ENCODE measurements around the gene TSC22D1.
"Not testable (repeated sequence)": the region's sequence is repeated elsewhere in the genome, so short reads cannot be mapped to it uniquely, and the experiment has no call there.

The TSC22D1 gene

DNA sequence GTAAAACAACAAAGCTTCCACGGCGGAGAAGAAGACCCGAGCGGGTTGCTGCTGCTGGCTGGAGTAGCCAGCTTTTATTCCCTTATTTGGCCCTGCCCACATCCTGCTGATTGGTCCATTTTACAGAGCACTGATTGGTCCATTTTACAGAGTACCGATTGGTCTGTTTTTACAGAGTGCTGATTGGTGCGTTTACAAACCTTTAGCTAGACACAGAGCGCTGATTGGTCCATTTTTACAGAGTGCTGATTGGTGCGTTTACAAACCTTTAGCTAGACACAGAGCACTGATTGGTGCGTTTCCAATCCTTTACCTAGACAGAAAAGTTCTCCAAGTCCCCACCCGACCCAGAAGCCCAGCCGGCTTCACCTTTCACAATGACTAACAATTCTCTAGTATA is 119.9 kb downstream of the TSC22D1 start:
- in situ Hi-C loops (cut with MboI; ENCODE audit: low sequenced_read_pairs): not testable (repeated sequence)

DNA sequence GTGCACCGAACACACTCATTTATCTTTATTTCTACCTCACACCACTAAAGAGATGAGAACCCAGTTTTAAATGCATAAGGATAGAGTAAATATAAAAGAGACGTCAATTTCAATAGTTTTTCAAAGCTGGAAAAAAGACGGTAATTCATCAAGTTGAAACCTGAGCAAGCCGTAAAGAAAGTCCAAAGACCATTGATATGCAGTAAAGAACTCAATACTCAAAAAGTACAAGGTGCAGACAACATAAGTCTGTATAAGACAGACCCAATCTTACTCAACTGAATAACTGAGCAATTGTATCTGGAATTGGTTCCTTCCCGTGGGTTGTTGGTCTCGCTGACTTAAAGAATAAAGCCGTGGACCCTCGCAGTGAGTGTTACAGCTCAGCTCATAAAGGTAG is 120.4 kb downstream of the TSC22D1 start:
- in situ Hi-C loops (cut with MboI; ENCODE audit: low sequenced_read_pairs): no loop called here

DNA sequence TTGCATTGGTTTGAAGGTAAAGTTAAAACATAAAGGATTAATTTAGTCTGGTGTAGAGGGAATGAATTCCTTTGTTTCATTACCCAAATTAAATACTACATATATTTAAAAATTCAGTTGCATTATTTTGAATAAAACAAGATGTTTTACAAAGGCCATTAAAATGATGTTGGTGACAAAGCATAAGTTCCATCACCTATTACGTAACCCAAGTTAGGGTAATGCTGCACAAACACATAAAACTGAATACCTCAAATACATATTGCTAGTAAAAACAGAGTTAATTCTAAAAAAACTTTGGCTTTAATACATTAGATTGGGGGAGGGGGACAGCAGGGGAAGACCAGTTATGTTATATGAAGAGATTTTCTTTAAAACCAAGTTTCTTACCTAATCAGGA is 122.2 kb downstream of the TSC22D1 start:
- in situ Hi-C loops (cut with MboI; ENCODE audit: low sequenced_read_pairs): no loop called here

DNA sequence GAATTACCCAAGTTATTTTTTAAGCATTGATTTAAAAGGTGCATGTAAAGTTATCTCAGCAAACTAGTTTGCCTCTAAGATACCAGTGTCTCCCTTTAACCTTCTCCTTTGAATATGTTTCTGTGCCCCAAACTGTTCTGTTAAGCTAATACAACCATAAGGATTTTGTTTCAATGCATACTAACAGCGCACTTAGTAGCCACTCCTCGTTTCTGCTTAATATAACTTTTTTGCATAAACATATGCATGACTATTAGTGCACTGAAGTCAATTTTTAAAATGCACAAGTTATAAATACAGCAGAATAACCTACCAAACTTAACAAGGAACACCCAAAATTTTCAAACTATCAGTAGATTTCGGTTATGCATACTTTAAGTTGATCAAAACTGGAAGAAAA is 123.1 kb downstream of the TSC22D1 start:
- in situ Hi-C loops (cut with MboI; ENCODE audit: low sequenced_read_pairs): no loop called here

DNA sequence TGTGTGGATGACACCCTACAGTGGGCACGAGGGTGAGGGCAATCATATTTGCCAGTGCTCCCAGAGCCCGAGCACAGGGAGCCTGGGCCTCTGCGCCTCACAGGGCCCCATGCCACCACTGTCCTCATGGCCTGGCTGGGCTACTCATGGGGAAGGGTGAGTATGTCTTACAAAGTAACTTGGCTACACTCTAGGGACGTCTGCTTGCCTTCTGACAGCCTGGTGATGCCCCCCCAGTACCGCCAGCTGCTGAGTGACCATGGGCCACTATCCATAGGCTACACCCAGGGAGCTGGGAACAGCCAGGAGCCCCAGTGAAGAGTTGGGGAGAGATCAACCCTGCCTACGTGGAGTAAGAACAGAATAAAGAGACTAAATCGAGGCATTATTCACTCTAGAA is 123.7 kb downstream of the TSC22D1 start:
- in situ Hi-C loops (cut with MboI; ENCODE audit: low sequenced_read_pairs): no loop called here

DNA sequence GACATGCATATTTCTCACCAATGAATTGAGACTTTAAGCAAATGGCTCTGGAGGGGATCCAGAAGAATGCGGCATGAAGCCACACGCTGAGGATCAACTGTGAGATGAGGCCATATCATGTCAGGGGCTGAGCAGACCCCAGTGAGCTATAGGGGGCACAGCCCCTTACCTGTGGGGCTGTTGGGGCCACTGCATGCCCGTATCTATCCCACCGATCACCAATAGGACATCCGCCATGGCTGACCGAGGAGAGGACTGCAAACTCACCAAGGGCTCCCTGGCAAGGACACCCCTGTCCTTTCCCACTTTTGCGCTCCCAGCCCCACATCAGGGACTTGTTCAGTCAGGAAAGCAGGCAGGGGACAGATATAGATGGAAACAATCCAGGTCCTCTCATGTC is 124.5 kb downstream of the TSC22D1 start:
- in situ Hi-C loops (cut with MboI; ENCODE audit: low sequenced_read_pairs): no loop called here

DNA sequence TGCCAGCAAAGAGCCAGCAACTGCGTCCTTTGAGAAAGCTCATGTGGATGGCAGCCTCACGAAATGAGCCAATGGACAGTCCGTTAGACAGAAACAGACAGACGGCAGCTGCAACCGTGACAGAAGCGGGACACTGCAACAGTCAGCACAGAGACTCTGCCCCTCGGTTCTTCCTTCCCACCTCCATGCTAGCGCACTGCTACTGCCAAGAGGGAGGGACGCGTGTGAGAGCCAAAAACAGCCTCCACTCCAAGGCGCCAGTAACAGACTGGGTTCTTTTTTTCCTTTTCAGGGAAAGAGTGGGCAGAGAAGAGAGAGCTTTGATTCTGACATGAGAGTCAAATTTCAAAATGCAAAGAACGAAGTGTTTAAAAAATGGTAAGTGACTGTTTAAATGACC is 125.0 kb downstream of the TSC22D1 start:
- in situ Hi-C loops (cut with MboI; ENCODE audit: low sequenced_read_pairs): no loop called here

DNA sequence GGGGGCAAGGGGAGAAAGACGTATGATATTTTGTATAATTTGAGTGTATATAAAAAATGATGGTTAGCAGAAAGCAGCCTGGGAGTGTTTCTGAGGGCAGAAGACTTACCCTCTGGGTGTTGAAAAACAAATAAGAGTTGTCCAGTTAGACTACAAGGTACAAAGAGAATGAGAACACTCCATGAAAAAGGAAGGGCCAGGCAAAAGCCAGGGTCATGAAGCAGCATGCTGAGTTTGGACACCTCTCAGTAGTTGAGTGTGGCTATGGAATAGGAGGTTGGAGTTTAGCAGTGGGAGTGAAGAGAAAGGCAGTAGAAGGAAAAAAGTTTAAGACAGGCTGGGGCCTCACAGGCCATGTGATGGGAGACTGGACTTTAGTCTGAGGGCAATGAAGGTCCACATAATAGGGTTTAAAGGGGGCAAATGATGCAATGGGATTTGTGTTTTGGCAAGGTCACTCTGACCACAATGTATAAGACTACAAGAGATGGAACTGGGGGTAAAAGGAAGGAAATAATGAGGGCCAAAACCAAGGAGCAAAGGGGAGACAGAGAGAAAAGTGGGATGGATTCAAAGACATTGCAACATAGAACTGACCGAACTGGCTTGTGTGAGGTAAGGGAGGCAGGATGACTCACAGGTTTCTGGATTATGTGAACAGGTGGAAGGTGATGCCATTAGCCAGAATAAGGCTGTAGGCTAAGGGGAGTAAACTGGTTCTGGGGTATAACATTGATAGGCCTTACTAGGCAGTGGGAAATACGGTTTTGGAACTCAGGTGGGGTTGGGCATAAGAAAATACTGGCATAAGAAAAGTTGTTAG is 125.9 kb downstream of the TSC22D1 start:
- in situ Hi-C loops (cut with MboI; ENCODE audit: low sequenced_read_pairs): loop anchor here (25.0 kb wide), 1 partner anchor 388 kb away; no protein-coding TSS in a partner anchor

DNA sequence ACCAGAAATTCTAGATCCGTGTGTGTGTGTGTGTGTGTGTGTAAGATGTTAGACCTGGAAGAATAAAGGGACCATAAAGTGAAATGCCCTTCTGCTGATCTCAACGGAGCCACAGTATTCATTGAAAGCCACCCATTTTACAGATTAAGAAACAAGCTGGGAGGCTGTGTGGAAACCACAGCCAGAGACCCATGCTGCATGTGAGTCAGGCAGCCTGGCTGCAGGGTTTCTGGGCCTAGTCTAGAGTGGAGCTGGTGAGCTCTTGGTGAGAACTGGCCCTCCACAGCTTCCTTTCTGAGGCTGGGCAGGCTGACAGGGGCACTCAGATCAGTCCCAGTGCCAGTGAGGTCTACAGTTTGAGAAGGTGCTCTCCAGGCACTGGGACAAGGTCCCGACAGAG is 127.3 kb downstream of the TSC22D1 start:
- in situ Hi-C loops (cut with MboI; ENCODE audit: low sequenced_read_pairs): loop anchor here (25.0 kb wide), 1 partner anchor 387 kb away; no protein-coding TSS in a partner anchor

DNA sequence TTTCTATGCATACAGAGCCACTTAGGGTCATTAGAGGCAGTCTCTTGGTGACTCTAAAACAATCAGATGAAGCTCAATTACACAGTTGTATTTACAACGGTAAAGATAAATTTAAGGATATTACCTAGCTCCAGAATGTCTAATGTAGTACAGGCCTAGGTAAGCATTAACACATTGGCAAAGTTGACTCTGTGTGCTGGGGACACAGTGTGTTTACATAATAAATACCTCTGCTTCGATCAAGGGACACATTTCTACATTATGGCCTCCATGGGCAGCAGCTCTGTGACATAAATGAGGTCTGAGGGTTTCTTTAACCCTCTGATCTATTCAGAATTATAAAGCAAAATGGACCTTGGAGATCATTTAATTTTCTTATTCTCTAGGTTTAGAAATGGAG is 127.8 kb downstream of the TSC22D1 start:
- in situ Hi-C loops (cut with MboI; ENCODE audit: low sequenced_read_pairs): loop anchor here (25.0 kb wide), 1 partner anchor 386 kb away; no protein-coding TSS in a partner anchor

DNA sequence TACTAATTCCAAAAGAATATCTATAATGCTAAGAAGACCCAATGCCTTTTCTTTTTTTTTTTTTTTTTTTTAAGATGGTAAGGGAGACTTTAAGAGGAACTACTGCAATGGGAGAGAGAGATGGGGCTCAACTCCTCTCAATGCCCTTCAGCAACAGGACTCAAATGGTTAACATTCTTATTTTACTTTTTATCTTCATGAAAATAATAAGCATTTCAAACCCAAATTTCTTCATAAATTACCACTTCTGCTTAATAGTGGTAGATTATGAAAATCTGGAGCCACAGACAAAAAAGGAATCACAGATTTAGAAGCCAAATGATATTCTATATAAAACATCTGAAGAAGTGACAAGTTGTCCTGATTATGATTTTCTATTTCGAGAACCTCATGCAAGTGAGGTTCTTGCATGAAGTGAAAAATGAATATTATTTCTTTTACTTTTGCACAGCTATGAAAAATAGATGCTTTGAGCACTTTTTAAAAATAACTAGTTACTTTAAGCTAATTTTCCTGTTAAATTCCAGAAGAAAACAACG is 128.3 kb downstream of the TSC22D1 start:
- in situ Hi-C loops (cut with MboI; ENCODE audit: low sequenced_read_pairs): loop anchor here (25.0 kb wide), 1 partner anchor 386 kb away; no protein-coding TSS in a partner anchor

DNA sequence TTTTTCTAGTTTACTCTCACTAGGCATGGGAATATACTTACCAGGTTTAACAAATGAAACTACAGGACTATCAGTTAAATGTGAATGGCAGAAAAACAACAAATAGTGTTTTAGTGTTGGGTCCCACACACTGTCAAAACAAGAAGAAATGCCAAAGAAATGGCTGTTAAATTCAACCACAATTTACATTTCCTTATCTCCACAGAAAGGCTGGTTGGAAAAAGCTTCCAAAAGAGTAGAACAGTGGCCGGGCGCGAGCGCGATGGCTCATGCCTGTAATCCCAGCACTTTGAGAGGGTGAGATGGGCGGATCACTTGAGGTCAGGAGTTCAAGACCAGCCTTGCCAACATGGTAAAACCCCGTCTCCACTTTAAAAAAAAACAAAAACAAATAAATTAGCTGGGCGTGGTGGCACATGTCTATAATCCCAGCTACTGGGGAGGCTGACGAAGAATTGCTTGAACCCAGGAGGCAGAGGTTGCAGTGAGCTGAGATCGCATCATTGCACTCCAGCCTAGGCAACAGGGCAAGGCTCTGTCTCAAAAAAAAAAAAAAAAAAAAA is 136.0 kb downstream of the TSC22D1 start:
- in situ Hi-C loops (cut with MboI; ENCODE audit: low sequenced_read_pairs): loop anchor here (25.0 kb wide), 1 partner anchor 378 kb away; no protein-coding TSS in a partner anchor

DNA sequence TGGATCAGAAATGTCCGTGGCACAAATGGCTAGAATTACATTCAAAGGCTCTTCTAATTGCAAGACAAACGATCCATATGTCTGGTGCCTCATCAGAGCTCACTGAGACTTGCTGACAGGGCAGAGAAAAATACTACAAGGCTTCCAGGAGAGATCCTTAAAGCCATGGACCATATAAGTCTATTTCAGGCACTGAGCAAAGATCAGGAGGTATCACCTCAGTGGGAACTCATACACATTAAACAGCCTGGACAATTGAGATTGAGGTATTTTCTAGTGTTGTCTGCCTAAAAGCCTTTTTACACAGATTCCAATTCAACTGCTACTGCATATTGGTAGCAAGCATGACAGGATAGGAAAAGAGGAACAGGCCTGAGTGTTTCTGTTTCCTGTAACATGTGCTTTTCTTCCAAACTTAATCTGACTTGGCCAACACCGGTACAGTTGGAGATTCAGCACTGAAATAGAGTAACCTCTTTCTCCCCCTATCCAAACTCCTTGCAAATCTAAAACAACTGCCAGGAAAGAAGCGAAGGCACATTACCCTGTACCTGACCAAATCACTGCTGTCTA is 136.6 kb downstream of the TSC22D1 start:
- in situ Hi-C loops (cut with MboI; ENCODE audit: low sequenced_read_pairs): loop anchor here (25.0 kb wide), 1 partner anchor 377 kb away; no protein-coding TSS in a partner anchor

DNA sequence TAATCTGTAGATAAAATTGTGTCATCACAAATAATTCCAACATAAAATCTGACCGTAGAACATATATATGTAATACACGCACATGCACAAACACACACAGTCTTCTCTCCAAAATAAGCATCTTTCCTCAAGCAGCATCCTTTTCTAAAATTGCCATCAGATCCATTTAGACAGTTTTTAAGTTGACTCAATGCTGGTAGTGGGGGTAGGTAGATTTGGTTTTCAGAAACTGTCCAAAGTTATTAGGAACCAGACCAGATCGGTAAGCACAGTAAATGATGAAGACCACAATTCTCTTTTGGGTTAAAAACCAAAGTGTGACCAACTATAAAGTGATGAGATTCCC is 137.9 kb downstream of the TSC22D1 start:
- in situ Hi-C loops (cut with MboI; ENCODE audit: low sequenced_read_pairs): loop anchor here (25.0 kb wide), 1 partner anchor 376 kb away; no protein-coding TSS in a partner anchor

DNA sequence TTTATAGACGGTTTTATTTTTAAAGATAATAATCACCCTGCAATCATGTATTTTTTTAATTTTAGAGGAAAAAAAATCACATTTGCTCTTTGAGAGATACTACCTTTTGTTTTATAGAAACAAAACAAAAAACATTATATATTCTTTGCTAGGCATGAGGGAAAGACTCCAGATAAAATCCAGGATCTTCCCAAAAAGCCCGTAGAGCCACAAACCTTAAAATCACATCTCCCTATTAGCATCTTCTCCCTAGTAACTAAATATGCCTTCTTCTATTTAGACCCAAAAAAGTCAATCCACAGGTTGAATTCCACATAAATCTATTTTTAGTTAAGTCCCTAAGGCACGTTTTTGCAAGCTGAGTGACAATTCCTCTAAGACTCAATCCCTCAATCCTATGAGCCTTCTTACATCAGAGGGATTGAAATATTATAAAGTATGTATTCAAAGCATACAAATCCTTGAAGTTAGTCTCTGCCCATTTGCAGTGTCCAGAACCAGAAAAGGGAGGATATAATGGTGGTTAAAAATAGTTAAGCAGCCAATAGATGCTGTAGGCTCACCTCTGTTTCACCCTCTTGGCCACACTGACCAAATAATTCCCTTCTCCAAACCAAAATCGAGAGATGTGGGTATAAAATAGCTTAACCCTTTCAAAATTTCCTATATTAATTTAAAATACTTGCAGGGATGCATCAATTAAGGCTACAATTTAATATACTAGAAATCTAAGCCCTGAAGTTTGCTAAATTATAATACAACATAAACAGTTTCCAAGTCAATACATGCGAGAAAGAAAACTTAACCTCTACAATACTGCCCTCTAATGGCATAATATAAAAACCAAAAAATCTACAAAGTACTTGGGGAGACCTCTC is 138.5 kb downstream of the TSC22D1 start:
- in situ Hi-C loops (cut with MboI; ENCODE audit: low sequenced_read_pairs): loop anchor here (25.0 kb wide), 1 partner anchor 375 kb away; no protein-coding TSS in a partner anchor

DNA sequence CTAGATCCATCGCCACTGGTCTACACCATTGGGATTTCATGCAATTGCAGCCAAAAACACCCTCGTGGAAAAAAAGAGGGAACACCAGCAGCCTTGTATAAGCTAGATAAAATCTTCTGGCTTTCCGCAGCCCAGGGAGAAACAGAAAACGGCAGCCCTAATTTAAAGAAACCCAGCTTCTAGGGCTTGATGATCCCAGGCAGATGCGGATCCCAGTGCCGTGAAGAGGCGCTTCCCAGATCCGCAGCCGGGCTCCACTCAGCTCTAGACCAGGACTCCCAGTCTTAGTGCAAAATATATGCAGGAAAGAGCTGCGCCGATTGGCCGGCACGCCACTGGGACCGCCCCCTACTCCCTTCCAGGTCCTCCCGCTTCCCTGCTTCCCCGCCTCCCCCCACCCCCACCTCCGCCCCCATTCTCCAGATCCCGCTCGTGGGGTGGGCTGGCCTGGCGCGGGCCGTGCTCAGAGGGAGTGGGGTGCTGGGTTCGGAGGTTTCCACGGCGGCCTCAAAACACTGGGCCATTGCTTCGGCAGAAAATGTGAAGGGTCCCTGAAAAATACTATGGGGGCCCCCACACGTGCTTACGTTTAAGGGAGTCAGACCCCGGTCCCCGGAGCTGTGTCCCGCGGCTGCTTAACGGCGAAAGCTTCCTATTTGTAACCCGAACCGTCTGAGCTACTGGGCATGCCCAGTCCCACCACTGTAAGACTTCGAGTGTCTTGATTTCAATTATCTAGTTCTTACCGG is 139.4 kb downstream of the TSC22D1 start:
- in situ Hi-C loops (cut with MboI; ENCODE audit: low sequenced_read_pairs): loop anchor here (25.0 kb wide), 1 partner anchor 374 kb away; no protein-coding TSS in a partner anchor

DNA sequence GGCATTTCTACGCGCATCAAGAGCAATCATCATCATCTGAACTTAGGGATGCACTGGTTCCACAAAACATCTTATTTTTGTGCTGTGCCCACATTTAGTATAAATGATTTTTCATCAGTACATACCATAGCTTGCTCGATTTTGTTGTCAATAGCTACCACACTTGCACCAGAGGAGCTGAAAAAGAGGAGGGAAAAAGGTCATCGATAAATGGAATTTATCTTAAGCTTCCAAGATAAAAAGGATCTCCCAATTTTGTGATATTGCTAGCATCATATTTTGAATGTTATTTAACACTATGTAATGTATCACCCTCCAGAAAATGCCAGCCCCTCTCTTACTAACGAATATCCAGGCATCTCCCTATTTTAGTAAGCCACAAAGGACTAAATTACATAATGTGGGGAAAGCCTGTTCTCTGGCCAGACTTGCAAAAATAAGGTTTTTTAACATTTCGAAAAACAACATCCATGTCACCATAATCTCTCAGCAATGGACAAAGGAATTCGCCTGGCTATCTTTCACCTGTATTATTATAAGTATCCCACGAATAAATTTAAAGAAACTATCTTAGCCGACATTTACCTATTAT is 140.1 kb downstream of the TSC22D1 start:
- in situ Hi-C loops (cut with MboI; ENCODE audit: low sequenced_read_pairs): loop anchor here (25.0 kb wide), 1 partner anchor 374 kb away; no protein-coding TSS in a partner anchor

DNA sequence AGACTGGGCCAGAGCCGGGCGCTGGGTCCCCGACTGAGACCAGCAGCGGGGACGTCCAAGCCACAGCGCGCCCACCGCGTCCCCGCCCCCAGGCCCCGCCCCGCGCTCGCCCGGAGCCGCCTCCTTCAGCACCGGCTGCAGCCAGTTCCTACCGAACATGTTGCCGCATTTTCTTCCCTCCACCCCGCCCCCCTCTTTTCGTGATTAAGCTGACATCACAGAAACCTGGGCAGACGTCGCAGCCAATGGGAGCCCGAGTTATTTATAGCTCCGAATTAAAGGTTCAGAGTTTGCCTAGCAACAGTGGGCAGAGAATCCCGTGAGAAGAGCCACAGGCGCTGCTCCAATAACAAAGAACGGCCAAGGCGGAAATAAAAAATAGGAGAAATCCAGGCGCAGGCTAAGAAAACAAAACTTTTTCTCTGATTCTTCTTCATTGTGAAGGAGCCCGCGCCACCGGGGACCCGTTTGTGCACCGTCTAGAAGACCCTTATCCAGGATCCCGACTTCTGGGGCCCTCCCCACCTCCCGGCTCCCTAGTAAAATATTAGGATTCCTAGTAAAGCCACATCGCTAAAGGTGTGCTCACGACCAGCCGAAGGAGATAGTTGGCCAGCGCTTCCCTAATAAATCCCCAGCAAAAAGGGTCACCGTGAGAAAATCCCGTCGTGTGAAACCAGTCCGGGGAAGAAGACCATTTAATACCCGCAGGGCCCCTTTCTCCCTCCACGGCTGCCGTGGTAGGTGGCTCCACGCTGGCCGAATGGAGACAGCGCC is 140.8 kb downstream of the TSC22D1 start:
- in situ Hi-C loops (cut with MboI; ENCODE audit: low sequenced_read_pairs): loop anchor here (25.0 kb wide), 1 partner anchor 373 kb away; no protein-coding TSS in a partner anchor
